BJ (cell line): ENCODE data around the gene SLC27A6. TPM values are rescaled to one million over a fixed set of nuclear protein-coding genes. Genes with fewer than 3 reads are reported as not detected.

Source experiments
- CTCF ChIA-PET: fragments of 350-600 bp; formaldehyde crosslinking; extraction: SDS; loops from one replicate; lab custom pipeline; 2021; ENCODE audit warnings: antibody characterized with exemption, inconsistent platforms; lab: Yijun Ruan, JAX
- POLR2A ChIA-PET: fragments of 300-600 bp; sonication (Branson Sonifier 250); formaldehyde crosslinking; extraction: SDS; loops from one replicate; lab custom pipeline; 2021; ENCODE audit warnings: antibody characterized with exemption; lab: Charles Lee
- DNase-seq: peaks from one replicate; pipeline ENCODE4 v3.0.0-alpha.2; 2011; ENCODE audit warnings: low read depth
- H3K27me3 ChIP-seq: 2 replicates; pipeline ENCODE4 v1.6.0; 2011; ENCODE audit warnings: low read length; ENCODE audit not compliant: control insufficient read depth, insufficient read depth
- H3K36me3 ChIP-seq: 2 replicates; pipeline ENCODE4 v1.5.1; 2011; ENCODE audit warnings: low read length; ENCODE audit not compliant: control insufficient read depth, insufficient read depth
- H3K4me3 ChIP-seq: 2 replicates; pipeline ENCODE4 v1.5.1; 2011; ENCODE audit warnings: low read depth, mild to moderate bottlenecking, control low read depth, low read length
- polyA plus RNA-seq: library from polyadenylated mRNA; depleted of rRNA; stranded (reverse); fragments of >200 nt; gene quantifications from 2 replicates; pipeline ENCODE4 v1.2.3, GENCODE V29; 2011
- TF ChIP-seq, protein P1 (sequence below): IDR thresholded peaks from 2 replicates; pipeline ENCODE4 v1.5.1; 2011; ENCODE audit warnings: low read depth, mild to moderate bottlenecking, control low read depth, inconsistent platforms, low read length, moderate library complexity; ENCODE audit not compliant: insufficient read depth

Gene SLC27A6
- polyA plus RNA-seq, 1 experiment = 0.06 TPM

DNA sequence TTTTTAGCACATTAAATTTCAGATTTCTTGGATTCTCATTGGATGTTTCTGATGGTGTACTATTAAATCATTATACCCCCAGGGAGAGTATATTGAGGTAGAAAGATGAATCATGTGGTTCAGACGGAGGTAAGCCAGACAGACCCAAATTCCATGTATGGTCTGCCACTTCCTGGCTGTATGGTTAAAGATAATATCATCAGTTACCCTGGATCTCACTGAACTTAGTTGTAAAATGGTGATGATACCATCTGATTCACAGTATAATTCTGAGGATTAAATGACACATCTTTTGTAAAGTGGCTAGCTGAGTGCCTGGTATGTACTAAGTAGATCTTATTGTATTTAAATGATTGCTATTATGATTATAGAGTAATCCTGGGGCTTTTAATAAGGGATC lies 9.3 kb downstream of the SLC27A6 start:
- DNase-seq = no peak
- Histone ChIP-seq H3K27me3 (no peaks in the 10 kb centered on the region), H3K4me3 (no peak overlapping the region), H3K36me3 (no peaks in the 10 kb centered on the region)
- TF ChIP-seq, protein P1, sequence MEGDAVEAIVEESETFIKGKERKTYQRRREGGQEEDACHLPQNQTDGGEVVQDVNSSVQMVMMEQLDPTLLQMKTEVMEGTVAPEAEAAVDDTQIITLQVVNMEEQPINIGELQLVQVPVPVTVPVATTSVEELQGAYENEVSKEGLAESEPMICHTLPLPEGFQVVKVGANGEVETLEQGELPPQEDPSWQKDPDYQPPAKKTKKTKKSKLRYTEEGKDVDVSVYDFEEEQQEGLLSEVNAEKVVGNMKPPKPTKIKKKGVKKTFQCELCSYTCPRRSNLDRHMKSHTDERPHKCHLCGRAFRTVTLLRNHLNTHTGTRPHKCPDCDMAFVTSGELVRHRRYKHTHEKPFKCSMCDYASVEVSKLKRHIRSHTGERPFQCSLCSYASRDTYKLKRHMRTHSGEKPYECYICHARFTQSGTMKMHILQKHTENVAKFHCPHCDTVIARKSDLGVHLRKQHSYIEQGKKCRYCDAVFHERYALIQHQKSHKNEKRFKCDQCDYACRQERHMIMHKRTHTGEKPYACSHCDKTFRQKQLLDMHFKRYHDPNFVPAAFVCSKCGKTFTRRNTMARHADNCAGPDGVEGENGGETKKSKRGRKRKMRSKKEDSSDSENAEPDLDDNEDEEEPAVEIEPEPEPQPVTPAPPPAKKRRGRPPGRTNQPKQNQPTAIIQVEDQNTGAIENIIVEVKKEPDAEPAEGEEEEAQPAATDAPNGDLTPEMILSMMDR = no peak
- POLR2A ChIA-PET = no interaction called here
- CTCF ChIA-PET = no interaction called here

DNA sequence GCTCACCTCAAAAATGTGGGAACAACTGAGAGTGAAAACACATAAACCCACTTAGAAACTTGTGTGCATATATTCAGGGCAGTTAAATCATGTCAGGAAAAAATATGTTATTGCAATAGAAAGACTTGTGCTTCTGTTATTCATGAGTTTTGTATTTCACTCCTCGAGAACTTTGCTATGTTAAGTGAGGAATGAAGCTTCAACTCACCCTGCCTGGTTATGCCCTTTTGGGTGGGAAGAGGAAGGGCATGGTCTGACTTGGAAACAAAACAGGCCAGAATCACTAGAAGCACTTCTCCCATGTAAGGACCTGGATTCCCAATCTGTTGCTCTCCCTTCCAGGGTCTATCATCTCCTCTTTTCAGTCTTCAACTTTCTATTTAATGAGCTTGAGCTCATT lies 14.5 kb downstream of the SLC27A6 start:
- TF ChIP-seq, protein P1 = no peak
- no peak for DNase-seq
- POLR2A ChIA-PET = no interaction called here
- Histone ChIP-seq H3K27me3 (no peaks in the 10 kb centered on the region), H3K36me3 (no peaks in the 10 kb centered on the region), H3K4me3 (no peak overlapping the region)
- CTCF ChIA-PET = no interaction called here

DNA sequence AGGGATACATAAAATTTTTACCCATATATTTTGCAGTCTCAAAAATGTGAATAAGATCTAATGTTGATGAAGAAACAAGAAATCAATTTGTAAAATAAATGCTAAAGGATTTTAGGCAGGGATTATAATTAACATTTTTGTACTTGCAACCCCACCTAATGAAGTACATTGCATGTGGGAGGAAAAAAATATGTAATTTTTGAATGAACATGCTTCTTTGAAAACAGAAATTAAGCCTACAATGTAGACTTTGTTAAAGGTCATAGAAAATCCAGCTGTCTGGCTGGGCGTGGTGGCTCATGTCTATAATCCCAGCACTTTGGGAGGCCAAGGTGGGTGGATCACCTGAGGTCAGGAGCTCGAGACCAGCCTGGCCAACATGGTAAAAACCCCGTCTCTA lies 15.6 kb downstream of the SLC27A6 start:
- TF ChIP-seq, protein P1 = no peak
- ChIA-PET CTCF (no interaction called here), POLR2A (no interaction called here)
- Histone ChIP-seq H3K36me3 (no peaks in the 10 kb centered on the region), H3K27me3 (no peaks in the 10 kb centered on the region), H3K4me3 (no peak overlapping the region)
- DNase-seq = no peak

DNA sequence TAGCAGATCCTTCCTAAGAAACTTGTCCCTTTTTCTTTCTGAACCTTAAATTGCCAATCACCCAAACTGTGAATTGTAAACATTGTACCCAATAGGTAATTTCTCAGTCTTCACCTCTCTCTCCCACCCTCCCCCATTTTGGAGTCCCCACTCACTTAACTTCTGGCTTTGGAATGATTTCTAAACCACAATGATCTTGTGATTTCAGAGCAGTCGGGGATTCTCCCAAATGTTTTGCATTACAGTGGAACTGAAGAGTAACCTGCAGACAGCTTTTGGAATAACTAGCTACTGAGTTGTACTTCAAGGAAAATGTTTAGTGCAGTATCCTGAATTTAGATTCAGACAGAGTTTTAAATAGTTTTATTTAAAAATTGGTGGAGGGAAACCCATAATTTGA lies 19.2 kb downstream of the SLC27A6 start:
- Histone ChIP-seq H3K27me3 (no peaks in the 10 kb centered on the region), H3K4me3 (no peak overlapping the region), H3K36me3 (no peaks in the 10 kb centered on the region)
- POLR2A ChIA-PET = no interaction called here
- CTCF ChIA-PET = no interaction called here
- TF ChIP-seq, protein P1 = no peak
- DNase-seq = no peak

DNA sequence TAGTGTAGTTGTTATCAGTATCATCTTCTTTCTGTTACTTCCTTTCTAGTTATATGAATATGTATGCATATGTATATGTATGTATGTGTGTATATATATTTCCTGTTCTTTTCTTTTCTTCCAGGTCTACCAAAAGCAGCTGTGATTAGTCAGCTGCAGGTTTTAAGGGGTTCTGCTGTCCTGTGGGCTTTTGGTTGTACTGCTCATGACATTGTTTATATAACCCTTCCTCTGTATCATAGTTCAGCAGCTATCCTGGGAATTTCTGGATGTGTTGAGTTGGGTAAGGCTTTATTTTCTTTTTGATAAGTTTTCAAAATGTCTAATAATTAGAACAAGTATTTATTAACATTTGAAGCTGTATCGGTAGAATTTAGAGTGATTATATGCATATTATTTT lies 23.2 kb downstream of the SLC27A6 start:
- DNase-seq = no peak
- Histone ChIP-seq H3K4me3 (no peak overlapping the region), H3K27me3 (no peaks in the 10 kb centered on the region), H3K36me3 (no peaks in the 10 kb centered on the region)
- CTCF ChIA-PET = no interaction called here
- POLR2A ChIA-PET = no interaction called here
- TF ChIP-seq, protein P1 = no peak
